Smooth muscle cell (in vitro differentiated cells): ENCODE results near the gene ME3. TPM values are rescaled to one million over a fixed set of nuclear protein-coding genes. Genes with fewer than 3 reads are reported as not detected.
A peak's percentile ranks its signal among the peaks of the same experiment; 100 is the strongest.

Source experiments
- DNase-seq: peaks from one replicate; lab custom pipeline; 2025; ENCODE audit not compliant: unreplicated experiment; lab: John Stamatoyannopoulos, UW
- H2AFZ ChIP-seq: fragments of 200-600 bp; sonication (generic); 2 replicates; pipeline ENCODE4 v1.6.0; 2016; ENCODE audit warnings: antibody characterized with exemption, low read depth, mild to moderate bottlenecking
- H3F3A ChIP-seq: fragments of 200-600 bp; sonication (generic); 2 replicates; pipeline ENCODE4 v1.6.0; 2017; ENCODE audit warnings: antibody characterized with exemption, low read depth
- H3K27ac ChIP-seq: fragments of 200-600 bp; sonication (generic); 2 replicates; pipeline ENCODE4 v1.5.1; 2016; ENCODE audit warnings: low read depth, mild to moderate bottlenecking
- H3K27me3 ChIP-seq: fragments of 200-600 bp; sonication (generic); 2 replicates; pipeline ENCODE4 v1.6.1; 2016; ENCODE audit warnings: low read depth, mild to moderate bottlenecking
- H3K36me3 ChIP-seq: fragments of 200-600 bp; sonication (generic); 2 replicates; pipeline ENCODE4 v1.5.1; 2016; ENCODE audit warnings: low read depth
- H3K4me1 ChIP-seq: fragments of 200-600 bp; sonication (generic); 2 replicates; pipeline ENCODE4 v1.5.1; 2016; ENCODE audit warnings: low read depth
- H3K4me2 ChIP-seq: fragments of 200-600 bp; sonication (generic); 2 replicates; pipeline ENCODE4 v1.6.0; 2016; ENCODE audit warnings: mild to moderate bottlenecking
- H3K4me3 ChIP-seq: fragments of 200-600 bp; sonication (generic); 2 replicates; pipeline ENCODE4 v1.5.1; 2016; ENCODE audit warnings: mild to moderate bottlenecking
- H3K79me2 ChIP-seq: fragments of 200-600 bp; sonication (generic); 2 replicates; pipeline ENCODE4 v1.6.0; 2016; ENCODE audit warnings: low read depth, mild to moderate bottlenecking
- H3K9ac ChIP-seq: fragments of 200-600 bp; sonication (generic); 2 replicates; pipeline ENCODE4 v1.6.0; 2016; ENCODE audit warnings: low read depth
- H3K9me3 ChIP-seq: fragments of 200-600 bp; sonication (generic); replicated peaks from 2 replicates; pipeline ENCODE4 v1.5.1; 2016; ENCODE audit warnings: low read depth
- H4K20me1 ChIP-seq: fragments of 200-600 bp; sonication (generic); 2 replicates; pipeline ENCODE4 v1.6.0; 2016; ENCODE audit warnings: low read depth
- WGBS: methylation state at CpG from one replicate; pipeline ENCODE4 v1.1.7; 2016; ENCODE audit warnings: low lambda C conversion rate; 5-methylcytosine and 5-hydroxymethylcytosine counted together
- polyA plus RNA-seq: library from polyadenylated mRNA; unstranded; fragments of >200 nt; fragmentation: Nextera tagmentation; extraction: Ambion mirVana; gene quantifications from 2 replicates; pipeline ENCODE4 v1.2.1, GENCODE V29; 2016
- total RNA-seq: library from RNA; depleted of rRNA; stranded (reverse); fragments of >200 nt; gene quantifications from 2 replicates; pipeline ENCODE4 v1.2.3, GENCODE V29; 2014
- TF ChIP-seq, protein P1 (sequence below): fragments of 200-600 bp; sonication (generic); IDR thresholded peaks from 2 replicates; pipeline ENCODE4 v1.5.1; 2017; ENCODE audit warnings: borderline replicate concordance, mild to moderate bottlenecking, antibody characterized with exemption; ENCODE audit not compliant: insufficient read depth, poor library complexity, severe bottlenecking

ME3 gene
- total and polyA plus RNA-seq, 2 experiments from 2014 or later: 4.2 to 8.4 TPM

DNA sequence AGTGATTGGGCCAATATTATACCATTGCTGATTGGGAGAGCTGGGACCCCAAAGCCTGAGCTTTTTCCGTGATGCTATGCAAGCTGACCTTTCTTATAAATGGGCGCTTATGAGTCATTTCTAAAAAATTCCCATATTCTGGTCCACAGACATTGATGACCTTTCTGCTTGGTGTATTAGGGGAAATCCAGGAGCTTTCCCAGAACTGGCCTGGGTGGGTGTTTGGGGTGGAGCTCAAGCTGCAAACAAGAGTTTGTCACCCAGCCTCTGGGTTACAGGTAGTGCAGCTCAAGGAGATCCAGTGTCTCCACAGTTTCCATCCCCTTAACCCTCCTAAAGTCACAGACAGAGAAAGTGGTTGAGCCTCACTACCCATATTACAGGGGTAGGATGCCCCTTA is 230.0 kb downstream of the ME3 start:
- Histone ChIP-seq H4K20me1 (no peaks in the 10 kb centered on the region), H3K4me3 (no peak overlapping the region), H3K27me3 (no peaks in the 10 kb centered on the region), H3K4me2 (peak overlapping the region; percentile 7), H3F3A (peaks cover 10% of the 10 kb centered on the region), H3K4me1 (no peaks in the 10 kb centered on the region), H3K9ac (peak overlapping the region; percentile 0), H3K79me2 (no peaks in the 10 kb centered on the region), H3K27ac (peak overlapping the region; percentile 38), H2AFZ (no peak overlapping the region), H3K36me3 (no peaks in the 10 kb centered on the region), H3K9me3 (no peaks in the 10 kb centered on the region)
- 57% methylated on average over 2 of the region's 2 CpGs for WGBS
- DNase-seq: no peak
- TF ChIP-seq, protein P1, sequence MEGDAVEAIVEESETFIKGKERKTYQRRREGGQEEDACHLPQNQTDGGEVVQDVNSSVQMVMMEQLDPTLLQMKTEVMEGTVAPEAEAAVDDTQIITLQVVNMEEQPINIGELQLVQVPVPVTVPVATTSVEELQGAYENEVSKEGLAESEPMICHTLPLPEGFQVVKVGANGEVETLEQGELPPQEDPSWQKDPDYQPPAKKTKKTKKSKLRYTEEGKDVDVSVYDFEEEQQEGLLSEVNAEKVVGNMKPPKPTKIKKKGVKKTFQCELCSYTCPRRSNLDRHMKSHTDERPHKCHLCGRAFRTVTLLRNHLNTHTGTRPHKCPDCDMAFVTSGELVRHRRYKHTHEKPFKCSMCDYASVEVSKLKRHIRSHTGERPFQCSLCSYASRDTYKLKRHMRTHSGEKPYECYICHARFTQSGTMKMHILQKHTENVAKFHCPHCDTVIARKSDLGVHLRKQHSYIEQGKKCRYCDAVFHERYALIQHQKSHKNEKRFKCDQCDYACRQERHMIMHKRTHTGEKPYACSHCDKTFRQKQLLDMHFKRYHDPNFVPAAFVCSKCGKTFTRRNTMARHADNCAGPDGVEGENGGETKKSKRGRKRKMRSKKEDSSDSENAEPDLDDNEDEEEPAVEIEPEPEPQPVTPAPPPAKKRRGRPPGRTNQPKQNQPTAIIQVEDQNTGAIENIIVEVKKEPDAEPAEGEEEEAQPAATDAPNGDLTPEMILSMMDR: no peak

DNA sequence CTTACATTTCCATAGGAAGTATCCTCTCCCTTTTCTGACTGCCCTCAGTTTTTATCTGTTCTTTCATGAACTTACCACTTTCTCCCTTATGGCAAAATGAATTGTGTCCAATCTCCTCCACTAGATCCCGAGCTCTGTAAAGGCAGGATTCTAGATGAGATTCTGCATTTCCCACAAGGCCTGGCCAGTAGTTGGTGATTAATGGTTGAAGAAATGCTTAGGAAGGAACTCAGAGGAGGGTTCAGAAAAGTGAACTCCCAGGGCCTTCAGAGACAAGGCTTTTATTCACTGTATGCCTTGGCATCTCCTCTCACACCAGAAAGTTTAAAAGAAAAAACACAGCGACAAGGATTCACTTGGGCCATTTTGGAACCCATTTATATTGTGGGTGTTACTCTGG is 231.6 kb downstream of the ME3 start:
- Histone ChIP-seq H3K4me2 (no peak overlapping the region), H3K9me3 (no peaks in the 10 kb centered on the region), H3K4me3 (no peak overlapping the region), H3F3A (peaks cover 10% of the 10 kb centered on the region), H4K20me1 (no peaks in the 10 kb centered on the region), H3K36me3 (no peaks in the 10 kb centered on the region), H3K27ac (peak overlapping the region; percentile 53), H3K79me2 (no peaks in the 10 kb centered on the region), H3K27me3 (no peaks in the 10 kb centered on the region), H3K9ac (no peak overlapping the region), H3K4me1 (no peaks in the 10 kb centered on the region), H2AFZ (no peak overlapping the region)
- 90% methylated on average over 2 of the region's 2 CpGs for whole genome bisulfite sequencing
- TF ChIP-seq, protein P1: no peak
- DNase-seq: no peak

DNA sequence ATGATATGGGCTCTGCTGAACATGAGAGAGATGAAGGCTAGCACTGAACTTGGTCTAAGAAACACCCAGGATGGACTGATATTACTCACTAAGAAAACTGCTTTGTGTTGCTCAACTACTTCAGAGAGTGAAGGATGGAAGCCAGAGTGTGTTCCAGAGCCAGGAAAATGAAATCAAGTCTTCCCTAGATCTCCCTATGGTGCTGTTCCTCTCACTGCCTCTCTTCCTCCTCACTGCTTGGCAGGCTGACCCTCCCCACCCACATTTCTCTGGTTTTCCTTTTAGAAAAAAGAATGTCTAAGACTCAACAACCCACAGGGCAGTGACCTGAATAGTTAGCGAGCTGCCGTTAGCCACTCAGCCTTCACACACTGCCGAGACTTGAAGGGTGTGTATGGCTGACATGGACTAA is 232.1 kb downstream of the ME3 start:
- DNase-seq: no peak
- TF ChIP-seq, protein P1: no peak
- Histone ChIP-seq H3K79me2 (no peaks in the 10 kb centered on the region), H2AFZ (no peak overlapping the region), H3K4me2 (no peak overlapping the region), H3K4me3 (no peak overlapping the region), H3K9ac (no peak overlapping the region), H3F3A (peaks cover 10% of the 10 kb centered on the region), H3K4me1 (no peaks in the 10 kb centered on the region), H4K20me1 (no peaks in the 10 kb centered on the region), H3K27me3 (no peaks in the 10 kb centered on the region), H3K27ac (peak overlapping the region; percentile 53), H3K9me3 (no peaks in the 10 kb centered on the region), H3K36me3 (no peaks in the 10 kb centered on the region)
- 26% methylated on average over 3 of the region's 3 CpGs for WGBS

DNA sequence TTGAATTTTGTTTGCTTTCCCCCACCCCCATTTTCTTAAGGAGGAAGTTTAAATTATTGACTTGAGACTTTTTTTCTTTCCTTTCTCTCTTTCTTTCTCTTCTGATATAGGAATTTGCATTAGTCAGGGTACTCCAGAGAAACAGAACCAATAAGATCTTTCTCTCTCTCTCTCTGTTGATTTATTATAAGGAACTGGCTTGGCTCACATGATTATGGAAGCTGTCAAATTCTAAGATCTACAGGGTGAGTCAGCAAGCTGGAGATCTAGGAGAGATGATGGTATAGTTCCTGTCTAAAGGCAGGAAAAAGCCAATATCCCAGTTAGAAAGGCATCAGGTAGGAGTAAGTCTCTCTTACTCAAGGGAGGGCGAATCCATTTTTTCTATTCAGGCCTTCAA is 233.7 kb downstream of the ME3 start:
- Histone ChIP-seq H3K9ac (no peak overlapping the region), H2AFZ (no peak overlapping the region), H3K27ac (peak overlapping the region; percentile 20), H3K36me3 (no peaks in the 10 kb centered on the region), H4K20me1 (no peaks in the 10 kb centered on the region), H3K4me1 (no peaks in the 10 kb centered on the region), H3K79me2 (no peaks in the 10 kb centered on the region), H3F3A (peaks cover 10% of the 10 kb centered on the region), H3K27me3 (no peaks in the 10 kb centered on the region), H3K4me3 (no peak overlapping the region), H3K4me2 (no peak overlapping the region), H3K9me3 (no peaks in the 10 kb centered on the region)
- 96% methylated on average over 1 of the region's 1 CpG for WGBS
- TF ChIP-seq, protein P1: no peak
- DNase-seq: no peak
